Fibroblast of skin of abdomen (primary cell): Measurements from ENCODE around the gene ZNF45. TPM values are rescaled to one million over a fixed set of nuclear protein-coding genes. Genes with fewer than 3 reads are reported as not detected.
"Not testable (repeated sequence)": the region's sequence is repeated elsewhere in the genome, so short reads cannot be mapped to it uniquely, and the experiment has no call there.

ENCODE experiments used
- DNase-seq: peaks from one replicate; pipeline ENCODE4 v3.0.0-alpha.2; 2013
- polyA plus RNA-seq, 2 experiments: library from polyadenylated mRNA; unstranded; fragments of 120-200 nt; gene quantifications; one replicate each; pipeline ENCODE4 v1.2.1, GENCODE V29; 2013; ENCODE audit not compliant: insufficient read length in 2 of 2

Gene ZNF45
- polyA plus RNA-seq (2013, experiment 1 of 2; ENCODE audit: insufficient read length): 11.7 TPM
- 10.6 TPM for polyA plus RNA-seq (2013, experiment 2 of 2; ENCODE audit: insufficient read length)

GRCh38 chr19:43934985-43935708, at the start of gene ZNF45:
Gene ZNF45, minus strand, starts transcription at chr19:43935282. Its CDS starts 13,097 bp downstream, at chr19:43922185.
- peak; percentile 88 for DNase-seq

GRCh38 chr19:43984687-43985000, 49.6 kb upstream of the ZNF45 start:
- no peak for DNase-seq

DNA sequence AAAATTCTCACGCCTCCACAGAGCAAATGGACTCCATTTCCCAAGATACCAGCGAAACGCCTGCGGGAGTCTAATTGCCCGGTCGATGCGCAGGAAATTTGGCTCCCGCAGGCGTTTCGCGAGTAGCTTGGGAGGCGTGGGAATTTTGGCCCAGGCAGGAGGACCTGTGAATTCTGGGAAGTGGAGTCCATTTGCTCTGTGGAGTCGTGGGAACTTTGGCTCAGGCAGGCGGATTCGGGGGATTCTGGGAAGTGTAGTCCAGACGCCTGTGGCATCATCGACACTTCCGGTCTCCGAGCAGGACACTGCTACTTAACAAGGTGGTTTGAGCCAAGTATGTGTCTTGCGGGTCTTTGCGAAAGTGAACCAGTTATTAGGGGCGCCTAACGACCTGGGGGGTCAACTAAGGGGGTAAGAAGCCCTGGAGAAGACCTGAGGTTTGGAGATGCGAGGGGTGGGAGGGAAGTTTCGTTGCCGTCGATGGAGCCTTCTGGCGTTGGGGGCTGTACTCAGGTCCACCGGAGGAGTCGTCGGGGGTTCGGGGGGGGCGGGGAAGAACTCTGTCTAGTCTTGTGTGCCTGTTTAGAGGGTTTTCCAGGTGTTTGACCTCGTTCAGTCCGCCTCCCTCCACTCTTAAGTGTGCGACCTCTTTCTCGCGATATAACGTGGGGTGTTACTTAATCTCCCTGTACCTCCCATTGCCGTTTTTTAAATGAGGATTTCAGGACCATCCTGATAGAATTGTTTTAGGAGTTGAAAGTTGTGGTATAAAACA, 49.0 kb upstream of the ZNF45 start, which contains the start of gene ZNF155:
TSS of gene ZNF155 (plus strand) at position 277 of the 775 bp plus-strand sequence. CDS start 4,356 bp downstream, outside the sequence.
- DNase-seq: peak; percentile 98

- no peak for DNase-seq
These were observed 48.4 kb upstream of the ZNF45 start for GRCh38 chr19:43983544-43983911.

- DNase-seq: no peak
These were observed 41.6 kb upstream of the ZNF45 start for GRCh38 chr19:43976732-43977131.

DNA sequence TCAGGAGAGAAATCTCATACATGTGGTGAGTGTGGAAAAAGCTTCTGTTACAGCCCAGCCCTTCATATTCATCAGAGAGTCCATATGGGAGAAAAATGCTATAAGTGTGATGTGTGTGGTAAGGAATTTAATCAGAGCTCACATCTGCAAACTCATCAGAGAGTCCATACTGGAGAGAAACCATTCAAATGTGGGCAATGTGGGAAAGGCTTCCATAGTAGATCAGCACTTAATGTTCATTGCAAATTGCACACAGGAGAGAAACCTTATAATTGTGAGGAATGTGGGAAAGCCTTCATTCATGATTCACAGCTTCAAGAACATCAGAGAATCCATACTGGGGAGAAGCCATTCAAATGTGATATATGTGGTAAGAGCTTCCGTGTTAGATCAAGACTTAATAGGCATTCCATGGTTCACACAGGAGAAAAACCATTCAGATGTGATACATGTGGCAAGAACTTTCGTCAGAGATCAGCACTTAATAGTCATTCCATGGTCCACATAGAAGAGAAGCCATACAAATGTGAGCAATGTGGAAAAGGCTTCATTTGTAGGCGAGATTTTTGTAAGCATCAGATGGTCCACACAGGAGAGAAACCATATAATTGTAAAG, 31.1 kb upstream of the ZNF45 start:
- no peak for DNase-seq

GRCh38 chr19:43960411-43960810, 25.3 kb upstream of the ZNF45 start:
- DNase-seq: no peak

DNA sequence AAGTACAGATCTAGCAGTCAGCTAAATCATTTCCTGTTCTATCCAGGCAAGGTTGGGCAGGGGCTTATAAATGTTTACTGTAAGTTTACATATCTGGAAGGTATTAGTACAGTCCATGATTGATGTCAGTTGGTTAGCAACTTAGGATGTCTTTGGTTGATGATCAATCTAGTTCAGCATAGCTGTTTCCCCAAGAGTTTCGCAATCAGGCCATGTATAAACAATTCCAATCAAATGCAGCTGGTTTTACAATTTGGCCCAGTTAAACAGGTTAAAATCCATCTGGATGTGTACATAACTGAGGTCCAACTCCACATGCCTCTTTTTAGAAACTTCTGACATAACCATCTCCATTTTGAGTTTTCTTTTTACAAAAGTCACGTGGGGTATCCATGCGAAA, 22.8 kb upstream of the ZNF45 start:
- peak; percentile 77 for DNase-seq

DNA sequence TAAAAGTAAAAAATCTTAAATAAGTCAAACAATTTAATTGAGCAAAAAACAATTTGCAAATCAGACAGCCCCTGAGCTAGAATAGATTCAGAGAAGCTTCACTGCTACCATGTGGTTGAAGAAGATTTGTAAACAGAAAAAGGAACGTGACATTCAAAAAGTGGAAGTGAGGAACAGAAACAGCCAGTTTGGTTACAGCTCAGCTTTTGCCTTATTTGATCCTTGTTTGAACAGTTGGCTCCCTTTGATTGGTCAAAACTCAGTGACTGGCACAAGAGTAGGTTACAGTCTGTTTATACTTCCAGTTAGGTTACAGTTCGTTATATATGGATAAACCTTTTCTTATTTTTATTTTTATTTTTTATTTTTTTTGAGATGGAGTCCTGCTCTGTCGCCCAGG, 21.7 kb upstream of the ZNF45 start:
- DNase-seq: no peak

GRCh38 chr19:43950834-43951645, 16.0 kb upstream of the ZNF45 start, which contains the start of gene ZNF221:
Gene ZNF221, plus strand, starts transcription at chr19:43951228. Its CDS starts 11,499 bp downstream, at chr19:43962727.
- DNase-seq: peak; percentile 99

- not testable (repeated sequence) for DNase-seq
These were observed 14.7 kb upstream of the ZNF45 start for GRCh38 chr19:43949803-43950202.

DNA sequence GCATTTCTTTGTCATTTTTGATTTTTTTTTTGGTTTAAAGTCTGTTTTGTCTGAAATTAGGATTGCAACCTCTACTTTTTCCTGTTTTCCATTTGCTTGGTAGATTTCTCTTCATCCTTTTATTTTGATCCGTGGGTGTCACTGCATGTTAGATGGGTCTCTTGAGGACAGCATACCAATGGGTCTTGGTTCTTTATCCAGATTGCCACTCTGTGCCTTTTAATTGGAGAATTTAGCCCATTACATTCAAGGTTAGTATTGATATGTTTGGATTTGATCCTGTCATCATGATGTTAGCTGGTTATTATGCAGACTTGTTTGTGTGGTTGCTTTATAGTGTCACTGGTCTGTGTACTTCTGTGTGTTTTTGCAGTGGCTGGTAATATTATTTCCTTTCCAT, 12.3 kb upstream of the ZNF45 start:
- DNase-seq: not testable (repeated sequence)

DNA sequence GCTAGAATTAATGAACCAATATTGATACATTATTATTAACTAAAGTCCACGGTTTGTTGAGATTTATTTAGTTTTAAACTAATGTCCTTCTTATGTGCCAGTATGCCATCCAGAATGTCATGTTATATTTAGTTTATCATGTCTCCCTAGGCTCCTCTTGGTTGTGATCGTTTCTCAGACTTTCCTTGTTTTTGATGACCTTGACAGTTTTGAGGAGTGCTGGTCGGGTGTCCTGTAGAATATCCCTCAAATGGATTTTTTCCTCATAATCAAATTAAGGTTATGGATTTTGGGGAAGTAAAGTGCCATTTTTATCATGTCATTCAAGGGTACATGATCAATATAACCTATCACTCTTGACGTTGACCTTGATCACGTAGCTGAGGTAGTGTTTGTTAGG, 6.1 kb upstream of the ZNF45 start:
- DNase-seq: no peak

DNA sequence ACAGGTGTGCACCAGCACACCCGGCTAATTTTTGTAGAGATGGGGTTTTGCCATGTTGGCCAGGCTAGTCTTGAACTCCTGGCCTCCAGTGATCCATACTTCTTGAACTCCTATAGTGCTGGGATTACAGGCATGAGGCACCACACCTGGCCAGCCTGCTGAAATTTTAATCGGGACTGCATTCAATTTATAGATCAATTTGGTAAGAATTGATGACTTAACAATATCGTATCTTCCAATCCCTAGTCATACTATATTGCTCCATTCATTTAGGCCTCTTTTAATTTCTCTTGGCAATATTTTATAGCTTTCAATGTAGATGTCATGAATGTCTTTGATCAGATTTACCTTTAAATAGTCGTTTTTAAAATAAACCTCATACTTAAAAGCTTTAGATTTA, 5.6 kb upstream of the ZNF45 start:
- DNase-seq: no peak

DNA sequence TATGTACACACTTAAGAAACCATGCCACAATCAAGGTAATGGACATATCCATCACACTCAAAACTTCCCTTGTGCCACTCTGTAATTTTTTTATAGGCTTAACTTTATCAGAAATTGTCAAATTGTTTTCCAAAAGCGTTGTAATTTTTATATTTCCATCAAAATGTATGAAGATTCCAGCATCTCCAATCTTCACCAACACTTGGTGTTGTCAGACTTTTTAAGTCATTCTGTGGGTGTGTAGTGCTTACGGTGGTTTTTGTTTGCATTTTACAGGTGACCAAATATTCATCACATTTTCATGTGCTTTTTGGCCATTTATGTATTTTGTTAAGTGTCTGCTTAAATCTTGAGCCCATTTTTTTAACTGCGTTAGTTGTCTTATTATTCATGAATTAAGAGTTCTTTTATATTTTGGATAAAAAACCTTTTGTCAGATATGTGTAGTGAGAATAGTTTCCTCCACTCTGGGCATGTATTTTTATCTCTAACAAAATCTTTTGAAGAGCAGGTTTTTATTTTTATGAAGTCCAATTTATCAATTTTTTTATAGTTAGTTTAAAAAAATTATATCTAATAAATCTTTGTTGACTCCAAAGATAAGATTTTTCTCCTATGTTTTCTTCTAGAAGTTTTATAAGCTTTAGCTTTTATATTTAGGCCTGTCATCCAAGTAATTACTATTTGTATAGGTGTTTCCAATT, 4.6 kb upstream of the ZNF45 start:
- DNase-seq: no peak

DNA sequence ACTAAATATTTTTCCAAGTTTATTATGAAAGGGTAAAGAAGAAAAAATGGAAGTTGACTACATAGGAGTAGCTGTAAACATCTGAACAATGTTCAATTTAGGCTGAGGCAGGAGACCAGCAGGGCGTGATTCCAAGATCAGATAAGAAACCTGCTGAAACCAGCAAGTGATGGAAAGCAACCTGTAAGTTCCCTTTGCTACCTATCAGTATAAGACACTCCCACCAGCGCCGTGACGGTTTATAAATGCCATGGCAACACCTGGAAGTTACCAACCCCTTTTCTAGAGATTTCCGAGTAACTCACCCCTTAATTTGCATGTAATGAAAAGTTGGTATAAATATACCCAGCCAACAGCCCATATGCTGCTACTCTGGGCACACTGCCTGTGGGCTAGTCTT, 1.1 kb upstream of the ZNF45 start:
- DNase-seq: no peak

DNA sequence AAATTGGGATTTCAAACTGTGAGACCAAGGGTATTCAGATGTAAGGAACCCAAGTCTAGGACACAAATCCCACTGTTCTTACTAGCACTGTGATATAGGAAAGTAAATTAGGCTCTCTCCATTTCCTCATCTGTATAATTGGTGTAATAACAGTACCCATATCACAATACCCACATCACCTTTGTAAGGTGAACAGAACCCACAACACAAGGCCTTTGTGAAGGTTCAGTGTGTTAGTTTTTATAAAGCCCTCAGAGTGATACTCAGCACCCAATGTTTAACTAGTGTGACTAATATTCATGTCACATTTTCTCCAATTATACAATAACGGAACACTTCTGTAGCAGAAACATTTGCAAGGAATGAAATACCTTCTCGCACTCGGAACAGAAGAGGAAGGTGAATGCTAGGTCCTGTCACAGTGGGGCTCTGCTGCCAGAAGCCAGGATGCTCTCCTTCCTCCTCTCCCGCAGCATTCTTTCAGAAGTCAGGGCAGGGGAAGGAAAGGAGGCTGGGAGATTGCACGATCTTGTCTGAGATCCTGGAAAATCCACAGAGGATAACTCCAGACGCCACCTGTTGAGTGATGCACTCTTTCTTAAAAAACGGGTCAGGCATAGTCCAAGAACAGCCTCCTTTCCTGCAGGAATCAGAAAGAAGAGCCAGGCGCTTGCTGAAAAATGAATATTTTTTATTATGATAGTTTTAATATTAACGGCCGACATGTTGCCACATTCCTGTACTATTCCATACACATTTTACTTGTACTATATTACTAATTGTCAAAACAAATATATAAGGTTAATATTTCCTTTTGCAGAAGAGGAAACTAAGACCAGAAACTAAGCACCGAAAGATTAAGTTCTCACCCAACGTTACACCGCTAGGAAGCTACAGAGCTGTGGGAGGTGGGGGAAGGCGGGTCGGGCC, 762 bp downstream of the ZNF45 start:
- no peak for DNase-seq

DNA sequence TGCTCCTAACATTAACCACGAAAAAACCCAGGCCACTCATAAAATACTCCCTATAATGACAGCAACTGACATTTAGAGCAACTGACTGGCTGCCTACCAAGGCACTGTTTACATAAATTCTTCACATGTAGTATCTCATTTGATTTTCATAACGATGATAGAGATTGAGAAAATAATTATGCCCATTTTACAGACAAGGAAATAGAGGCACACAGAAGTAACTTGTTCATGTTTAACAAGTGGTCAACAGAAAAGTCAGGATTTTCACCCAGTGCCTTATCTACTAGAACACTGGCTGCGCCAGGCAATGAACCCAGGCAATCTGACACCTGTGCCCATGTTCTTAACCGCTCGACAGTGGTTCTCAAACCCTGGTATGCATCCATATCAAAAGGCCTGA, 6.3 kb downstream of the ZNF45 start:
- DNase-seq: no peak

DNA sequence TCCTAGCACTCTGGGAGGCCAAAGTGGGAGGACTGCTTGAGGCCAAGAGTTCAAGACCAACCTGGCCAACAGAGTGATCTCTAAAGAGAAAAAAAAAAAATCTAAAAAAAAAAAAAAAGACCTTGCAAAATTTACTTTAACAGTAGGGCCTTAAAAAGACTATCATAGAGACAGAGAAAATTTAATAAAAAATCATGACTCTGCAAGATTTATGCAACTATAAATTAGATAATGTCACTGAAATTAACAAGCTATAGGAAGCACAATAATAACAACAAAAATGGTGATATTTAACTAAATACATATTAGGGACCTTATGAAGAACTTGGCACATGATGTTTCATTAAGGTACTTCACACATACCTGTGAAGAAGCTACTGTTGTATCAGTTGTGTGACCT, 11.2 kb downstream of the ZNF45 start:
- no peak for DNase-seq

- DNase-seq: no peak
These were observed 21.0 kb downstream of the ZNF45 start for GRCh38 chr19:43914051-43914450.

GRCh38 chr19:43913383-43913782, 21.7 kb downstream of the ZNF45 start:
- DNase-seq: no peak
